Suppressor macrophage treated with lipopolysaccharide for 1 hour (primary cell): ENCODE data around the gene MSANTD4.
A peak's percentile ranks its signal among the peaks of the same experiment; 100 is the strongest.
"Not testable (repeated sequence)": the region's sequence is repeated elsewhere in the genome, so short reads cannot be mapped to it uniquely, and the experiment has no call there.

Experiments used
- DNase-seq, 3 donors: peaks; one replicate each; pipeline ENCODE4 v3.0.0-alpha.2; 2020 to 2022

The MSANTD4 gene

GRCh38 chr11:106021967-106022794, at the start of gene MSANTD4:
TSS of gene MSANTD4 (minus strand) at chr11:106022240. CDS start at chr11:106010917, 11,323 bp downstream.
- DNase-seq = peak; percentile 97 to 99 (median 99)

- no peak for DNase-seq
Measured at GRCh38 chr11:106070606-106071005, 48.6 kb upstream of the MSANTD4 start.

GRCh38 chr11:106063009-106063408, 41.0 kb upstream of the MSANTD4 start:
- no peak for DNase-seq

- no peak for DNase-seq
Measured at GRCh38 chr11:106061954-106062949, 40.2 kb upstream of the MSANTD4 start.

- no peak for DNase-seq
Measured at GRCh38 chr11:106061249-106061784, 39.3 kb upstream of the MSANTD4 start.

- DNase-seq = no peak
Measured at GRCh38 chr11:106059617-106060016, 37.6 kb upstream of the MSANTD4 start.

- DNase-seq = not testable (repeated sequence)
Measured at GRCh38 chr11:106058377-106058776, 36.3 kb upstream of the MSANTD4 start.

GRCh38 chr11:106051103-106051502, 29.1 kb upstream of the MSANTD4 start:
- DNase-seq = no peak

GRCh38 chr11:106049727-106050476, 27.9 kb upstream of the MSANTD4 start:
- DNase-seq = no peak

GRCh38 chr11:106047631-106048030, 25.6 kb upstream of the MSANTD4 start:
- no peak for DNase-seq

- no peak for DNase-seq
Measured at GRCh38 chr11:106043540-106043939, 21.5 kb upstream of the MSANTD4 start.

GRCh38 chr11:106032861-106033260, 10.8 kb upstream of the MSANTD4 start:
- no peak for DNase-seq

GRCh38 chr11:106031936-106032335, 9.9 kb upstream of the MSANTD4 start:
- DNase-seq = no peak

GRCh38 chr11:106031202-106031810, 9.3 kb upstream of the MSANTD4 start:
- no peak for DNase-seq

GRCh38 chr11:106030609-106031008, 8.6 kb upstream of the MSANTD4 start:
- no peak for DNase-seq

GRCh38 chr11:106022795-106023275, 795 bp upstream of the MSANTD4 start:
- DNase-seq = no peak

GRCh38 chr11:106021181-106021966, 666 bp downstream of the MSANTD4 start:
- DNase-seq = peak; percentile 36 to 77 (median 59)

- no peak for DNase-seq
Measured at GRCh38 chr11:106017093-106017492, 4.9 kb downstream of the MSANTD4 start.

- DNase-seq = no peak
Measured at GRCh38 chr11:106015066-106015465, 7.0 kb downstream of the MSANTD4 start.

GRCh38 chr11:106014620-106015019, 7.4 kb downstream of the MSANTD4 start:
- no peak for DNase-seq

GRCh38 chr11:106014035-106014434, 8.0 kb downstream of the MSANTD4 start:
- DNase-seq = no peak
